A673 (cell line): Measurements from ENCODE around the gene SLC46A1.

ENCODE experiments used
- EZH2 ChIP-seq: fragments of 200-600 bp; sonication (generic); IDR thresholded peaks from 2 replicates; pipeline ENCODE4 v1.6.1; 2017; ENCODE audit warnings: borderline replicate concordance, low read depth, mild to moderate bottlenecking, mixed read lengths, antibody characterized with exemption, low read length; ENCODE audit not compliant: poor library complexity, severe bottlenecking
- TF ChIP-seq, protein P1 (sequence below): fragments of 300-800, 200-600 bp; sonication (generic); conservative IDR thresholded peaks from 2 replicates; pipeline ENCODE4 v1.5.1; 2017; ENCODE audit warnings: low read depth, mild to moderate bottlenecking, antibody characterized with exemption, low read length, moderate library complexity, mixed read lengths

DNA sequence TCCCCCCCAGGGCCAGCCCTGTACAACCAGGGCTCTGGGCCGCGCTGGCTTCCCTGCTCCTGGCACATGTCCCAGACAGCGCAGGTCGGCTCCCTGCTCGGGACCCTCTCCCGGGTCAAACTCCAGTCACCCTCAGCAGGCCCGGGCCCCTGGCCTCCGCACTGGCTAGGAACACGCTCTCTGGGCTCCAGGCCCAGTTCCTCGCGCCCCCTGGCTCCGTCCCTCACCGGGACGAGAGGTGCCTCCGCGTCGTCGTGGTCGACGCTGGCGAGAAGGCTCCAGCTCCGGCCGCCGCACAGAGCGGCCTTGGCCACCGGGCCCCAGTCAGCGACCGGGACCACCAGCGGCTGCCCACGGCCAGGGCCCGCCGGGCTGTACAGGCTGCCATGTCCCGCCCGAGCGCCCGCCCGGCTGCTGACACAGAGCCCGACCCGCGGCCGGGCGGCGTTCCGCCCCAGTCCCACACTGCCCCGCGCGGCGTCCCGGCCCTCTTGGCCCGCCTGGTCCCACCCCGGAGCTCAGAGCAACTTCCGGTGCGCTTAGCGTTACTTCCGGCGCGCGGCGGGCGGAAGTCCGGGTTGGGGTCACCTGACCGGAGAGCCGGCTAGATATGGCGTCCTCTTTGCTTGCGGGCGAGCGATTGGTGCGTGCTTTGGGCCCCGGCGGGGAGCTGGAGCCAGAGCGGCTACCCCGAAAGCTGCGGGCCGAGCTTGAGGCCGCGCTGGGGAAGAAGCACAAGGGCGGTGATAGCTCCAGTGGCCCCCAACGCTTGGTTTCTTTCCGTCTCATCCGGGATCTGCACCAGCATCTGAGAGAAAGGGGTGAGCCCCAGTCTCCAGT is 48.7 kb downstream of the SLC46A1 start, which contains the start of gene POLDIP2:
- TF ChIP-seq, protein P1, sequence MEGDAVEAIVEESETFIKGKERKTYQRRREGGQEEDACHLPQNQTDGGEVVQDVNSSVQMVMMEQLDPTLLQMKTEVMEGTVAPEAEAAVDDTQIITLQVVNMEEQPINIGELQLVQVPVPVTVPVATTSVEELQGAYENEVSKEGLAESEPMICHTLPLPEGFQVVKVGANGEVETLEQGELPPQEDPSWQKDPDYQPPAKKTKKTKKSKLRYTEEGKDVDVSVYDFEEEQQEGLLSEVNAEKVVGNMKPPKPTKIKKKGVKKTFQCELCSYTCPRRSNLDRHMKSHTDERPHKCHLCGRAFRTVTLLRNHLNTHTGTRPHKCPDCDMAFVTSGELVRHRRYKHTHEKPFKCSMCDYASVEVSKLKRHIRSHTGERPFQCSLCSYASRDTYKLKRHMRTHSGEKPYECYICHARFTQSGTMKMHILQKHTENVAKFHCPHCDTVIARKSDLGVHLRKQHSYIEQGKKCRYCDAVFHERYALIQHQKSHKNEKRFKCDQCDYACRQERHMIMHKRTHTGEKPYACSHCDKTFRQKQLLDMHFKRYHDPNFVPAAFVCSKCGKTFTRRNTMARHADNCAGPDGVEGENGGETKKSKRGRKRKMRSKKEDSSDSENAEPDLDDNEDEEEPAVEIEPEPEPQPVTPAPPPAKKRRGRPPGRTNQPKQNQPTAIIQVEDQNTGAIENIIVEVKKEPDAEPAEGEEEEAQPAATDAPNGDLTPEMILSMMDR, result no peak
- TF ChIP-seq EZH2, result no peak
